H4 (cell line): ENCODE data around the gene RFWD3. TPM values are rescaled to one million over a fixed set of nuclear protein-coding genes. Genes with fewer than 3 reads are reported as not detected.

Source experiments
- DNase-seq: peaks from one replicate; pipeline ENCODE4 v3.0.0-alpha.2; 2015; ENCODE audit warnings: low spot score
- total RNA-seq: library from RNA; depleted of rRNA; stranded (reverse); fragments of >200 nt; shearing (Covaris generic); gene quantifications from 2 replicates; pipeline ENCODE4 v1.2.3, GENCODE V29; 2014

The RFWD3 gene
- total RNA-seq, 1 experiment from 2014 or later: 33.8 TPM

- DNase-seq: peak; percentile 44
Observed at GRCh38 chr16:74623214-74623838, 43.4 kb downstream of the RFWD3 start.

- no peak for DNase-seq
Observed at GRCh38 chr16:74622005-74622404, 44.7 kb downstream of the RFWD3 start.

- DNase-seq: no peak
Observed at GRCh38 chr16:74617206-74617788, 49.4 kb downstream of the RFWD3 start.

GRCh38 chr16:74611721-74612120 is 55.0 kb downstream of the RFWD3 start:
- DNase-seq: peak; percentile 28

- no peak for DNase-seq
Observed at GRCh38 chr16:74608944-74609343, 57.7 kb downstream of the RFWD3 start.

GRCh38 chr16:74608381-74608780 is 58.3 kb downstream of the RFWD3 start:
- DNase-seq: no peak

GRCh38 chr16:74607962-74608356 is 58.7 kb downstream of the RFWD3 start:
- DNase-seq: no peak

- no peak for DNase-seq
Observed at GRCh38 chr16:74607310-74607961, 59.2 kb downstream of the RFWD3 start.

GRCh38 chr16:74606521-74607309 is 60.0 kb downstream of the RFWD3 start, which contains the start of gene GLG1:
Gene GLG1 (minus strand): TSS chr16:74607114. CDS start chr16:74607094, 20 bp downstream.
- peak; percentile 83 for DNase-seq

- DNase-seq: no peak
Observed at GRCh38 chr16:74605746-74606520, 60.7 kb downstream of the RFWD3 start.

- no peak for DNase-seq
Observed at GRCh38 chr16:74605332-74605731, 61.3 kb downstream of the RFWD3 start.

GRCh38 chr16:74603848-74604247 is 62.8 kb downstream of the RFWD3 start:
- DNase-seq: no peak

- no peak for DNase-seq
Observed at GRCh38 chr16:74601126-74601871, 65.4 kb downstream of the RFWD3 start.

- DNase-seq: no peak
Observed at GRCh38 chr16:74596586-74596985, 70.1 kb downstream of the RFWD3 start.

- no peak for DNase-seq
Observed at GRCh38 chr16:74592847-74593246, 73.8 kb downstream of the RFWD3 start.

- no peak for DNase-seq
Observed at GRCh38 chr16:74591876-74592650, 74.6 kb downstream of the RFWD3 start.

- DNase-seq: no peak
Observed at GRCh38 chr16:74586948-74587347, 79.7 kb downstream of the RFWD3 start.

- no peak for DNase-seq
Observed at GRCh38 chr16:74585846-74586443, 80.7 kb downstream of the RFWD3 start.

- DNase-seq: no peak
Observed at GRCh38 chr16:74583926-74584666, 82.6 kb downstream of the RFWD3 start.
